KMS-11 (cell line): Measurements from ENCODE around the gene DLGAP1.

Experiments used
- H2AFZ ChIP-seq: fragments of 200-600 bp; sonication (generic); 2 replicates; pipeline ENCODE4 v1.6.1; 2016; ENCODE audit warnings: antibody characterized with exemption, mixed run types, low read depth
- H3K27ac ChIP-seq: fragments of 200-600 bp; sonication (generic); 2 replicates; pipeline ENCODE4 v1.6.1; 2016; ENCODE audit warnings: mild to moderate bottlenecking, mixed run types
- H3K27me3 ChIP-seq: fragments of 200-600 bp; sonication (generic); 2 replicates; pipeline ENCODE4 v1.6.1; 2017; ENCODE audit warnings: mild to moderate bottlenecking, low read depth, mixed run types, moderate library complexity; ENCODE audit not compliant: insufficient read depth
- H3K36me3 ChIP-seq: fragments of 200-600 bp; sonication (generic); 2 replicates; pipeline ENCODE4 v1.6.1; 2017; ENCODE audit warnings: mild to moderate bottlenecking, mixed run types; ENCODE audit not compliant: insufficient read depth
- H3K4me1 ChIP-seq: fragments of 200-600 bp; sonication (generic); 2 replicates; pipeline ENCODE4 v1.6.1; 2016; ENCODE audit warnings: mild to moderate bottlenecking, low read depth, mixed run types; ENCODE audit not compliant: poor library complexity, severe bottlenecking
- H3K4me2 ChIP-seq: fragments of 200-600 bp; sonication (generic); 2 replicates; pipeline ENCODE4 v1.7.0; 2016; ENCODE audit warnings: mild to moderate bottlenecking, mixed run types
- H3K4me3 ChIP-seq: fragments of 200-600 bp; sonication (generic); IDR thresholded peaks from 2 replicates; pipeline ENCODE4 v1.6.1; 2017; ENCODE audit warnings: low read depth, low read length, mixed read lengths; ENCODE audit not compliant: insufficient read depth
- H3K79me2 ChIP-seq: fragments of 200-600 bp; sonication (generic); 2 replicates; pipeline ENCODE4 v1.6.1; 2016; ENCODE audit warnings: low read depth, mixed run types; ENCODE audit not compliant: insufficient read depth
- H3K9ac ChIP-seq: fragments of 200-600 bp; sonication (generic); 2 replicates; pipeline ENCODE4 v1.6.1; 2016; ENCODE audit warnings: mild to moderate bottlenecking, mixed run types
- H4K20me1 ChIP-seq: fragments of 200-600 bp; sonication (generic); 2 replicates; pipeline ENCODE4 v1.6.1; 2016; ENCODE audit warnings: mild to moderate bottlenecking, mixed run types; ENCODE audit not compliant: insufficient read depth
- CTCF ChIP-seq: fragments of 200-600 bp; sonication (generic); conservative IDR thresholded peaks from 2 replicates; pipeline ENCODE4 v1.6.1; 2017; ENCODE audit warnings: low read depth, mild to moderate bottlenecking, antibody characterized with exemption, low read length, moderate library complexity, mixed read lengths

Gene DLGAP1

DNA sequence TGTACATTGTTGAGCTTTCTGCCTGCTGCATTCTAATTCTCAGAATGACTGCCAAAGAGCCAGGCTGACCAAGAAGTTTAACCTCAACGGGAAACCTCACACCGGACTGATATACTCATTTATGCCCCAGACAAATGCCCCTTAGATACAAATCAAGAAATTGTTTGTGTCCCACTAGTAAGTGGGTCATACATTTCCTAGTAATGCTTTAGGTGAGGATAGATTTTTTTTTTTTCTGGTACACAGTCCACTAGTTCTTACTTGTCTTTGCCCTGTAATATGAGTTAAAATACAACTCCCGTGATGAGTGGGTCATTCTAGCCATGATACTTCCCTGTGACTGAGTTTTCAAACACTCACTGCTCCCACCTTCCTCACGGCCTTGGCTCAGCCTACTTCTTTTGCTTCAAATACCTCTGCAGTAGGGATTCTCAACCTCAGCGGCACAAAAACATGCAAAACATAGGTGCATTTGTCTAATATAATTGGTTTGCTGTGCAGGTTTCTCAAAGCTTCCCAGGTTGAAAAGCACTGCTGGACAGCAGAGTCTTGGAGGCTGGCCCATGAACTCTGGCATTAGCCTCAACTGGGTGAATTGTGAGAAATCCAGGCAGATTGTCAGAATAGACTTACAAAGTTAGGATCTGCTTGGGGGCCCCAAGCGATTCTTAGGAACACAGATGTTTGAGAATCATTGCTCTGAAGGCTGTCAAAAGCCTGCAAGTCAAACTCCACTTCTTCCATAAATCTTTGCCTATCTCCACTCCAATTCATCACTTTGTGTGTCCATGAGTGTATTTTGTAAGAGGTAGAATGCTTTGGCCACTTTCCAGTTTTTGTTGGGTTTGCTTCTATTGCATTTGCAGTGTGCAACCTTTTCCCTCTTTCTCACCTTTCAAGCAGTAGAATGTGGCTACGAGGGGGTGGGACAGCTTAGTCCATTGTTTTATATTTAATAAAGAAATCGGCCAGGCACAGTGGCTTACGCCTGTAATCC lies 969.7 kb downstream of the DLGAP1 start:
- Histone ChIP-seq H3K9ac (no peak overlapping the region), H3K27me3 (no peaks in the 10 kb centered on the region), H3K4me2 (no peak overlapping the region), H4K20me1 (no peaks in the 10 kb centered on the region), H2AFZ (no peak overlapping the region), H3K4me3 (no peak overlapping the region), H3K79me2 (no peaks in the 10 kb centered on the region), H3K27ac (no peak overlapping the region), H3K4me1 (no peaks in the 10 kb centered on the region), H3K36me3 (no peaks in the 10 kb centered on the region)
- no peak for TF ChIP-seq CTCF

DNA sequence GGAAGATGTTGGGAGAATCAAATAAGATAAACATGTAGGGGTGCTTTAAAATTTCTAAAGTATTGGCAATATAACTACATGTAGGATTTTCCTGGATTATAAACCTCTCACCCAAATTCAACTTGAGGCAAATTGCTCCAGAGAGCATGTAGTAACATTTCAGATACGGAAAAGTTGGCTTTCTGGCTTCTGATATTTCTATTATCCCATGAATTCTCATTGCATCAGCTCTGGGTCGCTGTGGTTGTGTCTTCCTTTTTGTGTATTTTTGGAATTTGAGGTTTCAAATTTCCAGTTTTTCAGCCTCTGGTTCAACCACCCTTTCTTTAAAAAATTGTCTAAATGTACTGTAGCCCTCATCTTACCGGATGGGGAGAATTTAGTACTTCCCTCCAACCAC lies 972.8 kb downstream of the DLGAP1 start:
- TF ChIP-seq CTCF: no peak
- Histone ChIP-seq H2AFZ (no peak overlapping the region), H3K4me2 (no peak overlapping the region), H3K79me2 (no peaks in the 10 kb centered on the region), H3K4me3 (no peak overlapping the region), H3K27me3 (no peaks in the 10 kb centered on the region), H3K27ac (no peak overlapping the region), H4K20me1 (no peaks in the 10 kb centered on the region), H3K4me1 (no peaks in the 10 kb centered on the region), H3K9ac (no peak overlapping the region), H3K36me3 (no peaks in the 10 kb centered on the region)

GRCh38 chr18:3481696-3482210 lies 973.4 kb downstream of the DLGAP1 start:
- Histone ChIP-seq H3K79me2 (no peaks in the 10 kb centered on the region), H3K27me3 (no peaks in the 10 kb centered on the region), H3K9ac (no peak overlapping the region), H3K4me1 (no peaks in the 10 kb centered on the region), H2AFZ (no peak overlapping the region), H4K20me1 (no peaks in the 10 kb centered on the region), H3K4me3 (no peak overlapping the region), H3K36me3 (no peaks in the 10 kb centered on the region), H3K27ac (no peak overlapping the region), H3K4me2 (no peak overlapping the region)
- TF ChIP-seq CTCF: 0 out of 2 replicates have a peak, but pooled peaks have one; percentile 24

DNA sequence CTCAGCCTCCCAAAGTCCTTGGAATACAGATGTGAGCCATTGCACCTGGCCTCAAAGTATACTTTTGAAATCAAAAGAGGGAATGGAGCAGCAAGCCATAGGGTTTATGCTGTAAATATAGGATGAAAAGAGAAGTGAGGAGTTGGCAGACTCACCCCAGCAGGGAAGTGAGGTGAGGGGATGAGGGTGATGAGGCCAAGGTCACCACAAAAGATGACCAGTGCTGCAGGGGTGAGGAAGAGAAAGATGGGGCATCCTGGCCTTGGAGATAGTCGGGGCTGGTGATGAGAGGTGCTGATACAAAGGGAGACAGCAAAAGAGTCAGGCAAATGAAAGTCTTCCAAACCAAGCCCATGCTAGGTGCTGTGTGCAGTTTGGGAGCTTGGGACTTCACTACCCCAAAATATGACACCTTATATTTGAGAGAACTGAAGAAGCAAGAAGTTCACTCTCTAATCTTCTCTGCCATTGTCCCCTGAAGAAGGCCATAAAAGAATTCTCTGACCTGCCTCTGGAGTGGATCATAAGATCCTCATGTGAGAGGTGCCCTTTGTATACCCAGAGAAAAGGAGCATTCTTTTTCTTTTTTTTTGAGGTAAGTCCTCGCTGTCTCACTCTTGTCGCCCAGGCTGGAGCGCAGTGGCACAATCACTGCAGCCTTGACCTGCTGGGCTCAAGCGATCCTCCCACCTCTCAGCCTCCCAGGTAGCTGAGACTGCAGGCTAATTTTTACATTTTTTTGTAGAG lies 974.1 kb downstream of the DLGAP1 start:
- Histone ChIP-seq H3K36me3 (no peaks in the 10 kb centered on the region), H2AFZ (no peak overlapping the region), H4K20me1 (no peaks in the 10 kb centered on the region), H3K27me3 (no peaks in the 10 kb centered on the region), H3K79me2 (no peaks in the 10 kb centered on the region), H3K27ac (no peak overlapping the region), H3K9ac (no peak overlapping the region), H3K4me2 (no peak overlapping the region), H3K4me3 (no peak overlapping the region), H3K4me1 (no peaks in the 10 kb centered on the region)
- no peak for TF ChIP-seq CTCF
